ENCODE measurements around the gene MECR. TPM values are rescaled to one million over a fixed set of nuclear protein-coding genes. Genes with fewer than 3 reads are reported as not detected.

MECR gene
- total RNA-seq, 1 experiment from 2014 or later = 42.9 TPM

- ChIA-PET CTCF (no interaction called here), RAD21 (ENCODE audit: low non-redundant PET in 1 of 2, low total read pairs in 2 of 2, uncharacterized antibody in 2 of 2, unreplicated experiment in 2 of 2) (no interaction called here), POLR2A (no interaction called here)
- peaks cover 42% of the 10 kb centered on the region; the same call in 1 of the 2 replicates for H4K20me1 ChIP-seq (ENCODE audit: insufficient read depth)
- H2AFZ ChIP-seq (ENCODE audit: low read depth, low read length, poor library complexity, severe bottlenecking) = no peak overlapping the region
- H3K79me2 ChIP-seq (ENCODE audit: insufficient read depth, low read length) = peaks cover 100% of the 10 kb centered on the region
- ATAC-seq (no peak), DNase-seq (ENCODE audit: low read depth, low spot score) (no peak)
- H3K9me2 ChIP-seq (ENCODE audit: insufficient read depth) = no peaks in the 10 kb centered on the region
- TF ChIP-seq ZNF274 (IDR thresholded peaks at IDR 0.05; ENCODE audit: low read depth, low read length) (no peak), SP1 (IDR thresholded peaks at IDR 0.05; ENCODE audit: low read depth) (no peak), CEBPB (IDR thresholded peaks at IDR 0.05; ENCODE audit: low read depth) (no peak), YY1 (IDR thresholded peaks at IDR 0.05; ENCODE audit: extremely low read depth, insufficient replicate concordance, low read depth, low read length) (no peak), REST (IDR thresholded peaks at IDR 0.05; ENCODE audit: low read depth) (no peak), ZFX (IDR thresholded peaks at IDR 0.05) (no peak), CTCF (IDR thresholded peaks at IDR 0.05 in 2 of 3, conservative IDR thresholded peaks at IDR 0.05 in 1 of 3; ENCODE audit: borderline replicate concordance in 1 of 3, insufficient read depth in 1 of 3, low read depth in 2 of 3, low read length in 2 of 3) (no peak), RAD21 (IDR thresholded peaks at IDR 0.05; ENCODE audit: low read depth) (no peak), SIN3A (IDR thresholded peaks at IDR 0.05; ENCODE audit: low read depth) (no peak), FOSL1 (IDR thresholded peaks at IDR 0.05; ENCODE audit: low read depth) (no peak), ZBTB33 (IDR thresholded peaks at IDR 0.05; ENCODE audit: extremely low read depth, insufficient replicate concordance, low read length) (no peak), CBX3 (IDR thresholded peaks at IDR 0.05; ENCODE audit: low read depth) (no peak), JUND (IDR thresholded peaks at IDR 0.05) (no peak), POLR2A (IDR thresholded peaks at IDR 0.05; ENCODE audit: borderline replicate concordance, extremely low read depth, insufficient read depth, insufficient read length) (no peak), MAX (IDR thresholded peaks at IDR 0.05) (no peak), ELF1 (IDR thresholded peaks at IDR 0.05; ENCODE audit: borderline replicate concordance, low read depth) (no peak), POLR2AphosphoS5 (IDR thresholded peaks at IDR 0.05; ENCODE audit: low read depth, low read length) (no peak), EZH2phosphoT487 (IDR thresholded peaks at IDR 0.05; ENCODE audit: borderline replicate concordance) (no peak), EZH2 (IDR thresholded peaks at IDR 0.05) (no peak)
- H3K27ac ChIP-seq (ENCODE audit: low read depth, low read length) = no peak overlapping the region
- no peaks in the 10 kb centered on the region for H3K9me3 ChIP-seq (ENCODE audit: control insufficient read depth in 1 of 2, insufficient read depth in 1 of 2, low read depth in 1 of 2, low read length in 2 of 2)
- H3K9ac ChIP-seq (ENCODE audit: low read length) = no peak overlapping the region
- H3K4me2 ChIP-seq (ENCODE audit: low read length) = no peak overlapping the region
- H3K36me3 ChIP-seq (ENCODE audit: control insufficient read depth in 1 of 2, insufficient read depth in 2 of 2, low read length in 2 of 2) = peaks cover 7 to 18% of the 10 kb centered on the region in 2 experiments; a peak in 3 of 4 replicates
- intact Hi-C loops (cut with micrococcal nuclease) = no loop called here
- peaks cover 6 to 12% of the 10 kb centered on the region in 2 experiments for H3K4me1 ChIP-seq (ENCODE audit: control insufficient read depth in 1 of 2, insufficient read depth in 2 of 2, low read length in 2 of 2)
- H3K4me3 ChIP-seq (replicated peaks in 1 of 2; ENCODE audit: low read depth in 1 of 2, low read length in 2 of 2) = no peak overlapping the region
- H3K27me3 ChIP-seq (ENCODE audit: insufficient read depth, low read length) = no peaks in the 10 kb centered on the region
- BruUV-seq (replicated peaks) = no TSS peak
Measured at GRCh38 chr1:29176576-29176975, 54.2 kb downstream of the MECR start.
